Osteoblast (primary cell): Measurements from ENCODE around the gene PBX2. TPM values are rescaled to one million over a fixed set of nuclear protein-coding genes. Genes with fewer than 3 reads are reported as not detected.

Source experiments
- DNase-seq: peaks from one replicate; pipeline ENCODE4 v3.0.0; 2011; ENCODE audit warnings: low spot score, mixed read lengths; ENCODE audit not compliant: insufficient read length; ENCODE audit errors: missing footprints
- H2AFZ ChIP-seq: 2 replicates; pipeline ENCODE4 v1.6.0; 2011; ENCODE audit warnings: mild to moderate bottlenecking, low read length
- H3K27ac ChIP-seq: 2 replicates; pipeline ENCODE4 v1.5.1; 2011; ENCODE audit warnings: mild to moderate bottlenecking, low read depth, low read length, moderate library complexity
- H3K27me3 ChIP-seq: 2 replicates; pipeline ENCODE4 v1.6.0; 2012; ENCODE audit warnings: mild to moderate bottlenecking, control low read depth, inconsistent platforms, low read length, moderate library complexity; ENCODE audit not compliant: insufficient read depth
- H3K36me3 ChIP-seq: 2 replicates; pipeline ENCODE4 v1.5.1; 2011; ENCODE audit warnings: mild to moderate bottlenecking, low read length, control low read depth, moderate library complexity; ENCODE audit not compliant: insufficient read depth
- H3K4me1 ChIP-seq: 2 replicates; pipeline ENCODE4 v1.5.1; 2011; ENCODE audit warnings: mild to moderate bottlenecking, low read length, control low read depth, moderate library complexity; ENCODE audit not compliant: insufficient read depth
- H3K4me2 ChIP-seq: 2 replicates; pipeline ENCODE4 v1.6.0; 2011; ENCODE audit warnings: mild to moderate bottlenecking, low read length; ENCODE audit not compliant: insufficient read depth
- H3K4me3 ChIP-seq: fragments of 200-600 bp; sonication (generic); 3 replicates; pipeline ENCODE4 v1.5.1; 2012; ENCODE audit warnings: mild to moderate bottlenecking, low read length, inconsistent platforms; ENCODE audit not compliant: insufficient read depth
- H3K79me2 ChIP-seq: 2 replicates; pipeline ENCODE4 v1.6.0; 2012; ENCODE audit warnings: mild to moderate bottlenecking, low read length, control low read depth, inconsistent platforms; ENCODE audit not compliant: insufficient read depth
- H3K9me3 ChIP-seq: 2 replicates; pipeline ENCODE4 v1.5.1; 2011; ENCODE audit warnings: low read depth, low read length, control low read depth
- H4K20me1 ChIP-seq: 2 replicates; pipeline ENCODE4 v1.6.0; 2012; ENCODE audit warnings: mild to moderate bottlenecking, low read length, control low read depth; ENCODE audit not compliant: insufficient read depth
- total RNA-seq: library from RNA; depleted of rRNA; stranded (reverse); fragments of >200 nt; gene quantifications from 2 replicates; pipeline ENCODE4 v1.2.3, GENCODE V29; 2012
- TF ChIP-seq, protein P1 (sequence below): IDR thresholded peaks from 2 replicates; pipeline ENCODE4 v1.5.1; 2011; ENCODE audit warnings: mild to moderate bottlenecking, low read depth, low read length, moderate library complexity; ENCODE audit errors: extremely low read depth

Gene PBX2
- total RNA-seq, 1 donor: 17.4 TPM

DNA sequence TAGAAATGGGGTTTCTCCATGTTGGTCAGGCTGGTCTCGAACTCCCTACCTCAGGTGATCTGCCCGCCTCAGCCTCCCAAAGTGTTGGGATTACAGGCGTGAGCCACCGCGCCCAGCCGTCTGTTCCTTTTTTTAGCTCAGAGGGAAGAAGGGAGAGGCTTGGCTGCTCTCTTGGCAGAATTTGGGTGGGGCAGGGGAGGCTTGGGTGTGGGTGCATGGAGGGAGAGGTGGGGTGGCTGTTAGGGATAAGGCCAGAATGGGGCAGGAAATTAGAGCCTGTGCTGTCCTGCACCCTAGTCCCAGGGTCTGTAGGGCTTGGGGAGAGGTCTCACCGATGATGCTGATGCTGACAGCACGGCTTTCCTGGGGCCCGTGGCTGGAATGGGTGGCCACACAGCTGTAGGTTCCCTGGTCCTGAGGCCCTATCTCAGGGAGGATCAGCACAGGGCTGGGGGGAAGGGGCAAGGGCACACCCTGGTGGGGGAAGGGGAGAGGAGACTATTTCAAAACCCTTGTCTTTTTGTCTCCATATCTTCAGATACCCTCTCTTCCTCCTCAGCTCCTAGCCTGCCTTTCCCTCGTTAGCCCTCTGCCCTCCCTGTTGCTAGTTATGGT, 8.0 kb downstream of the PBX2 start:
- H3K27me3 ChIP-seq: no peaks in the 10 kb centered on the region
- TF ChIP-seq, protein P1, sequence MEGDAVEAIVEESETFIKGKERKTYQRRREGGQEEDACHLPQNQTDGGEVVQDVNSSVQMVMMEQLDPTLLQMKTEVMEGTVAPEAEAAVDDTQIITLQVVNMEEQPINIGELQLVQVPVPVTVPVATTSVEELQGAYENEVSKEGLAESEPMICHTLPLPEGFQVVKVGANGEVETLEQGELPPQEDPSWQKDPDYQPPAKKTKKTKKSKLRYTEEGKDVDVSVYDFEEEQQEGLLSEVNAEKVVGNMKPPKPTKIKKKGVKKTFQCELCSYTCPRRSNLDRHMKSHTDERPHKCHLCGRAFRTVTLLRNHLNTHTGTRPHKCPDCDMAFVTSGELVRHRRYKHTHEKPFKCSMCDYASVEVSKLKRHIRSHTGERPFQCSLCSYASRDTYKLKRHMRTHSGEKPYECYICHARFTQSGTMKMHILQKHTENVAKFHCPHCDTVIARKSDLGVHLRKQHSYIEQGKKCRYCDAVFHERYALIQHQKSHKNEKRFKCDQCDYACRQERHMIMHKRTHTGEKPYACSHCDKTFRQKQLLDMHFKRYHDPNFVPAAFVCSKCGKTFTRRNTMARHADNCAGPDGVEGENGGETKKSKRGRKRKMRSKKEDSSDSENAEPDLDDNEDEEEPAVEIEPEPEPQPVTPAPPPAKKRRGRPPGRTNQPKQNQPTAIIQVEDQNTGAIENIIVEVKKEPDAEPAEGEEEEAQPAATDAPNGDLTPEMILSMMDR: no peak
- no peak overlapping the region for H3K4me2 ChIP-seq
- no peaks in the 10 kb centered on the region for H4K20me1 ChIP-seq
- H2AFZ ChIP-seq: no peak overlapping the region
- peaks cover 11% of the 10 kb centered on the region for H3K79me2 ChIP-seq
- H3K4me3 ChIP-seq: no peak overlapping the region
- H3K4me1 ChIP-seq: peaks cover 15% of the 10 kb centered on the region
- peaks cover 43% of the 10 kb centered on the region for H3K36me3 ChIP-seq
- no peaks in the 10 kb centered on the region for H3K9me3 ChIP-seq
- H3K27ac ChIP-seq: no peak overlapping the region
- DNase-seq: peak; percentile 71

DNA sequence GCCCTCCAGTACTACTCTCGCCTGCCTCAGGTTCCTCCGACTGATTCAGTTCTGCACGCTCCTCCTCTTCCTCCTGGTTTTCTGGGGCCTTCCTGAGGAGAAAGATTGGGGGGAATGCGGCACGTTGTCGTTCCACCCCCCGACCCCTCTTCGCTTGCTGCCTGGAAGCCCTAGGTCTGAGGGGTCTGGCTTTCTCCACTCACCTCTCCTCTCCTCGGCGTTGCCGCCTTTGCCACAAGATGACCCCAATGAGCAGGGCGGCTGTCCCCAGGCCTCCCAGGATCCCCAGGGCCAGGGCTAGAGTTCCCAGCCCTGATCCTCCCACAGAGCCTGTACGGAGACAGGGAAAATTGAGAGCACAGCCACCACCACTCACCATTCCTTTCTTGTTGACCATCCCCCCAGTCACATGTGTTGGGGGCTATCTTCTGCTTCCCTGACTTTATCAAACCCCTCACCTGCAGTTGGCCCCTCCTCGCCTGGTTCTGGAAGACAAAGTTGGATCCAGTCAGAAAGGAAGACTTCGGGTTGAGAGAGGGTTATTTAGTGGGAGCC, 8.8 kb downstream of the PBX2 start:
- H2AFZ ChIP-seq: no peak overlapping the region
- no peak overlapping the region for H3K27ac ChIP-seq
- TF ChIP-seq, protein P1: no peak
- H4K20me1 ChIP-seq: no peaks in the 10 kb centered on the region
- H3K4me1 ChIP-seq: peaks cover 23% of the 10 kb centered on the region
- H3K9me3 ChIP-seq: no peaks in the 10 kb centered on the region
- H3K4me3 ChIP-seq: no peak overlapping the region
- peaks cover 10% of the 10 kb centered on the region for H3K79me2 ChIP-seq
- H3K27me3 ChIP-seq: no peaks in the 10 kb centered on the region
- H3K36me3 ChIP-seq: peaks cover 35% of the 10 kb centered on the region
- H3K4me2 ChIP-seq: no peak overlapping the region
- DNase-seq: peak; percentile 15

GRCh38 chr6:32179766-32180405, 10.1 kb downstream of the PBX2 start:
- TF ChIP-seq, protein P1: no peak
- H3K9me3 ChIP-seq: no peaks in the 10 kb centered on the region
- H3K4me2 ChIP-seq: no peak overlapping the region
- H4K20me1 ChIP-seq: no peaks in the 10 kb centered on the region
- H3K27me3 ChIP-seq: no peaks in the 10 kb centered on the region
- H3K36me3 ChIP-seq: peaks cover 31% of the 10 kb centered on the region
- peaks cover 30% of the 10 kb centered on the region for H3K4me1 ChIP-seq
- H3K79me2 ChIP-seq: peaks cover 21% of the 10 kb centered on the region
- H3K4me3 ChIP-seq: no peak overlapping the region
- DNase-seq: peak; percentile 49
- no peak overlapping the region for H2AFZ ChIP-seq
- no peak overlapping the region for H3K27ac ChIP-seq
